ENCODE data around the gene EPB41L4A. TPM values are rescaled to one million over a fixed set of nuclear protein-coding genes. Genes with fewer than 3 reads are reported as not detected.

EPB41L4A gene
- total RNA-seq, 1 experiment from 2014 or later: 0.87 TPM

DNA sequence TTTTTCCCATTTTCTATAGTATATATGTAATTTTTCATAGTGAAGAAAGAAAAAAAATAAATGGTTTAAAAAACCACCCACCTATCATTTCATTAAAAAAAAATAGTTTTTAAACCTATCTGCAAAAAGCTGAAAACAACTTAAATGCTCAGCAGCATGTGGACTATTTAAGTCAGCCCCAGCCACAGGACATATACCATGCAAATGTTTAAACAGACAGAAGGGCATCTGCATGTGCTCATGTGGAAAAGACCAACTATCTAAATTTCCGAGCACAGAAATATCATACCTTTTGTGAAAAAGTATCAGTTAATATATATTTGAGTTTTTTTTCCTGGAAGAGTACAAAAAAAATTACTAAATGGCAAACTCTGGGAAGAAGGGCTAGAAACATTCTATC lies 143.4 kb downstream of the EPB41L4A start:
- Histone ChIP-seq H3K9me3 (ENCODE audit: control insufficient read depth, insufficient read depth, low read depth, low read length) (no peaks in the 10 kb centered on the region), H3K4me1 (ENCODE audit: control insufficient read depth, insufficient read depth, low read length) (no peaks in the 10 kb centered on the region), H3K4me3 (ENCODE audit: low read depth in 2 of 2, low read length in 2 of 2) (no peak overlapping the region), H3K36me3 (ENCODE audit: control insufficient read depth, insufficient read depth, low read length) (no peaks in the 10 kb centered on the region), H3K27ac (ENCODE audit: low read length) (no peak overlapping the region), H3K27me3 (ENCODE audit: control insufficient read depth, insufficient read depth, low read length) (peaks cover 2% of the 10 kb centered on the region; the same call in 1 of the 2 replicates)
- BruUV-seq (replicated peaks): no TSS peak
- in situ Hi-C loops (cut with HindIII; ENCODE audit: low pct_unique_long_range_greater_than_20kb, low sequenced_read_pairs): no loop called here
- ATAC-seq: no peak
- intact Hi-C loops (cut with micrococcal nuclease; ENCODE audit: unreplicated experiment): no loop called here
- TF ChIP-seq, protein P1, sequence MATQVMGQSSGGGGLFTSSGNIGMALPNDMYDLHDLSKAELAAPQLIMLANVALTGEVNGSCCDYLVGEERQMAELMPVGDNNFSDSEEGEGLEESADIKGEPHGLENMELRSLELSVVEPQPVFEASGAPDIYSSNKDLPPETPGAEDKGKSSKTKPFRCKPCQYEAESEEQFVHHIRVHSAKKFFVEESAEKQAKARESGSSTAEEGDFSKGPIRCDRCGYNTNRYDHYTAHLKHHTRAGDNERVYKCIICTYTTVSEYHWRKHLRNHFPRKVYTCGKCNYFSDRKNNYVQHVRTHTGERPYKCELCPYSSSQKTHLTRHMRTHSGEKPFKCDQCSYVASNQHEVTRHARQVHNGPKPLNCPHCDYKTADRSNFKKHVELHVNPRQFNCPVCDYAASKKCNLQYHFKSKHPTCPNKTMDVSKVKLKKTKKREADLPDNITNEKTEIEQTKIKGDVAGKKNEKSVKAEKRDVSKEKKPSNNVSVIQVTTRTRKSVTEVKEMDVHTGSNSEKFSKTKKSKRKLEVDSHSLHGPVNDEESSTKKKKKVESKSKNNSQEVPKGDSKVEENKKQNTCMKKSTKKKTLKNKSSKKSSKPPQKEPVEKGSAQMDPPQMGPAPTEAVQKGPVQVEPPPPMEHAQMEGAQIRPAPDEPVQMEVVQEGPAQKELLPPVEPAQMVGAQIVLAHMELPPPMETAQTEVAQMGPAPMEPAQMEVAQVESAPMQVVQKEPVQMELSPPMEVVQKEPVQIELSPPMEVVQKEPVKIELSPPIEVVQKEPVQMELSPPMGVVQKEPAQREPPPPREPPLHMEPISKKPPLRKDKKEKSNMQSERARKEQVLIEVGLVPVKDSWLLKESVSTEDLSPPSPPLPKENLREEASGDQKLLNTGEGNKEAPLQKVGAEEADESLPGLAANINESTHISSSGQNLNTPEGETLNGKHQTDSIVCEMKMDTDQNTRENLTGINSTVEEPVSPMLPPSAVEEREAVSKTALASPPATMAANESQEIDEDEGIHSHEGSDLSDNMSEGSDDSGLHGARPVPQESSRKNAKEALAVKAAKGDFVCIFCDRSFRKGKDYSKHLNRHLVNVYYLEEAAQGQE (IDR thresholded peaks at IDR 0.05; ENCODE audit: insufficient read depth in 1 of 2, low read depth in 2 of 2, low read length in 1 of 2): no peak
- TF ChIP-seq SIN3A (IDR thresholded peaks at IDR 0.05; ENCODE audit: borderline replicate concordance, insufficient read depth, low read depth, low read length) (no peak), POLR2AphosphoS5 (IDR thresholded peaks at IDR 0.05; ENCODE audit: low read depth, low read length) (no peak), TCF7L2 (IDR thresholded peaks at IDR 0.05; ENCODE audit: low read depth, low read length) (no peak)
- TF ChIP-seq, protein P2, sequence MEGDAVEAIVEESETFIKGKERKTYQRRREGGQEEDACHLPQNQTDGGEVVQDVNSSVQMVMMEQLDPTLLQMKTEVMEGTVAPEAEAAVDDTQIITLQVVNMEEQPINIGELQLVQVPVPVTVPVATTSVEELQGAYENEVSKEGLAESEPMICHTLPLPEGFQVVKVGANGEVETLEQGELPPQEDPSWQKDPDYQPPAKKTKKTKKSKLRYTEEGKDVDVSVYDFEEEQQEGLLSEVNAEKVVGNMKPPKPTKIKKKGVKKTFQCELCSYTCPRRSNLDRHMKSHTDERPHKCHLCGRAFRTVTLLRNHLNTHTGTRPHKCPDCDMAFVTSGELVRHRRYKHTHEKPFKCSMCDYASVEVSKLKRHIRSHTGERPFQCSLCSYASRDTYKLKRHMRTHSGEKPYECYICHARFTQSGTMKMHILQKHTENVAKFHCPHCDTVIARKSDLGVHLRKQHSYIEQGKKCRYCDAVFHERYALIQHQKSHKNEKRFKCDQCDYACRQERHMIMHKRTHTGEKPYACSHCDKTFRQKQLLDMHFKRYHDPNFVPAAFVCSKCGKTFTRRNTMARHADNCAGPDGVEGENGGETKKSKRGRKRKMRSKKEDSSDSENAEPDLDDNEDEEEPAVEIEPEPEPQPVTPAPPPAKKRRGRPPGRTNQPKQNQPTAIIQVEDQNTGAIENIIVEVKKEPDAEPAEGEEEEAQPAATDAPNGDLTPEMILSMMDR (IDR thresholded peaks at IDR 0.05): no peak
- CTCF ChIA-PET: no interaction called here
- no peak for DNase-seq (ENCODE audit: low read depth, low spot score)
- POLR2A ChIA-PET: no interaction called here

DNA sequence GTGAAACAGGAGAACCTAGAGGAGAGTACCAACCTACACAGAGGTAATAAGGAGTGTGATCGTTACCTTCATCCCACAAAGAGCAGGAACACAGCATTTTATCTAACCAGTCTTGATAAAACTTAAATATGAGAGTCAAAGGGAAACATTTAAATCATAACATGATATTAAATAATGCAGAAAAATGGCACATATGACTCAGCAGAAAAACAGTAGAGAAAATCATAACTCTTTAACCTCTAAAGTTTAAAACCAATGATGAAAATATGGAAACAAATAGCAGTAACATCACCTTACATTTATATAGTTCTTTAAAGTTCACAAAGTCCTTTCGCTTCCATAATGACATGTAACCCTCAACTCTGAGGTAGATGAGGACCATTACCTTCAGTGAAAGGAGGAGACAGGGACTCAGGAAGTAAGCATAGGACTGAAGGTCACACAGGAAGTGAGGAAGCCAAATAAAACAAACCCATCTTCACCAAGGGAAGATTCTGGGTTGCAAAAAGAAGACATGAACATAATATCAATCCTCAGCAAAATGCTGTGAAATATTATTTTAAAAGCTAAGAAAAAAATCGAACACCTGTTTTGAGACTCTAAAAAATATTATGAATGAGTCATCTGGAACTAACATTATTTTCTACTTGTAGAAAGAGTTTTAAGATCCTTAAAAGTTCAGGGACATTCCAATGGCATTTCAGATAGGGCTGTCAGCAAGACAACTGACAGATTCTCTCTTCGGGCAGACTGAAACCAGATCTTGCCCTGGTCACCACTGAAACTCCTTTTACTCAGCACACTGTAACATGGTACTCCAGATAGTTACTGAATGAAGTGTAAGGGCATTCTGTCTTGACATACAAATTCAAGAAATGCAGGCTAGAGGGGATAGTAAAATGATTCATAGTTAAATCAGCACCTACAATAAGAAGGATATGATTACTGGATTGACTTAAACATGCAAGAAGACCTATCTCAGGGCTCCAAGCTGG lies 148.5 kb downstream of the EPB41L4A start:
- POLR2A ChIA-PET: interaction anchor here (1.0 kb wide), 1 partner anchor 233 kb away, joined by 3 read pairs; no protein-coding TSS in a partner anchor
- no peak overlapping the region for H3K4me3 ChIP-seq (ENCODE audit: low read depth in 2 of 2, low read length in 2 of 2)
- CTCF ChIA-PET: no interaction called here
- no TSS peak for BruUV-seq (replicated peaks)
- H3K36me3 ChIP-seq (ENCODE audit: control insufficient read depth, insufficient read depth, low read length): no peaks in the 10 kb centered on the region
- TF ChIP-seq, protein P2 (IDR thresholded peaks at IDR 0.05): no peak
- TF ChIP-seq TCF7L2 (IDR thresholded peaks at IDR 0.05; ENCODE audit: low read depth, low read length): no peak
- no peak for TF ChIP-seq POLR2AphosphoS5 (IDR thresholded peaks at IDR 0.05; ENCODE audit: low read depth, low read length)
- TF ChIP-seq SIN3A (IDR thresholded peaks at IDR 0.05; ENCODE audit: borderline replicate concordance, insufficient read depth, low read depth, low read length): no peak
- TF ChIP-seq, protein P1 (IDR thresholded peaks at IDR 0.05; ENCODE audit: insufficient read depth in 1 of 2, low read depth in 2 of 2, low read length in 1 of 2): no peak
- no peaks in the 10 kb centered on the region for H3K9me3 ChIP-seq (ENCODE audit: control insufficient read depth, insufficient read depth, low read depth, low read length)
- no peaks in the 10 kb centered on the region for H3K4me1 ChIP-seq (ENCODE audit: control insufficient read depth, insufficient read depth, low read length)
- no peak overlapping the region for H3K27ac ChIP-seq (ENCODE audit: low read length)
- in situ Hi-C loops (cut with HindIII; ENCODE audit: low pct_unique_long_range_greater_than_20kb, low sequenced_read_pairs) (no loop called here), intact Hi-C loops (cut with micrococcal nuclease; ENCODE audit: unreplicated experiment) (no loop called here)
- no peak for DNase-seq (ENCODE audit: low read depth, low spot score)
- no peak for ATAC-seq
- H3K27me3 ChIP-seq (ENCODE audit: control insufficient read depth, insufficient read depth, low read length): peaks cover 2% of the 10 kb centered on the region; the same call in 1 of the 2 replicates
